Colonic mucosa (tissue), 4 donors: Measurements from ENCODE around the gene RAD51B. TPM values are rescaled to one million over a fixed set of nuclear protein-coding genes. Genes with fewer than 3 reads are reported as not detected.

ENCODE experiments used
- DNase-seq: peaks from one replicate; pipeline ENCODE4 v3.0.0-alpha.2; 2020
- H3K27ac ChIP-seq: fragments of 200-600 bp; one replicate; pipeline ENCODE4 v1.8.0; 2021
- H3K27me3 ChIP-seq: fragments of 200-600 bp; one replicate; pipeline ENCODE4 v1.8.0; 2021
- H3K36me3 ChIP-seq: fragments of 200-600 bp; one replicate; pipeline ENCODE4 v1.8.0; 2021
- H3K4me1 ChIP-seq: fragments of 200-600 bp; one replicate; pipeline ENCODE4 v1.8.0; 2021; ENCODE audit warnings: mild to moderate bottlenecking
- H3K4me3 ChIP-seq: fragments of 200-600 bp; one replicate; pipeline ENCODE4 v1.8.0; 2021
- H3K9ac ChIP-seq, 2 donors: one replicate each; pipeline ENCODE4 v1.7.0; 2013; ENCODE audit warnings: control low read depth in 2 of 2, low read depth in 2 of 2, low read length in 2 of 2
- H3K9me3 ChIP-seq: fragments of 200-600 bp; one replicate; pipeline ENCODE4 v1.8.0; 2021
- intact Hi-C: fragments of 100-400 bp; cut with DNase I; formaldehyde crosslinking; loops from one replicate; pipeline ENCODE4 v1.14.1; 2022
- total RNA-seq, 2 donors: library from RNA; stranded (reverse); fragmentation: NEBNext Ultra II Directional in 1 of 2; extraction: Animal tissue kit (Norgen Biotek cat#: 25700) in 1 of 2; gene quantifications; one replicate each; pipeline ENCODE4 v1.2.1, GENCODE V29; 2021
- TF ChIP-seq, protein P1 (sequence below): fragments of 200-600 bp; IDR thresholded peaks from one replicate; pipeline ENCODE4 v1.8.0; 2022; ENCODE audit warnings: antibody characterized with exemption, mild to moderate bottlenecking
- donor health status: healthy.
- donor health status: DM: no; HTN: no; CAD: no.
- donor health status: DM: no; HTN: no; CAD: no.

The RAD51B gene
- total RNA-seq, 2 donors from 2014 or later: 12.7 to 22.0 TPM

DNA sequence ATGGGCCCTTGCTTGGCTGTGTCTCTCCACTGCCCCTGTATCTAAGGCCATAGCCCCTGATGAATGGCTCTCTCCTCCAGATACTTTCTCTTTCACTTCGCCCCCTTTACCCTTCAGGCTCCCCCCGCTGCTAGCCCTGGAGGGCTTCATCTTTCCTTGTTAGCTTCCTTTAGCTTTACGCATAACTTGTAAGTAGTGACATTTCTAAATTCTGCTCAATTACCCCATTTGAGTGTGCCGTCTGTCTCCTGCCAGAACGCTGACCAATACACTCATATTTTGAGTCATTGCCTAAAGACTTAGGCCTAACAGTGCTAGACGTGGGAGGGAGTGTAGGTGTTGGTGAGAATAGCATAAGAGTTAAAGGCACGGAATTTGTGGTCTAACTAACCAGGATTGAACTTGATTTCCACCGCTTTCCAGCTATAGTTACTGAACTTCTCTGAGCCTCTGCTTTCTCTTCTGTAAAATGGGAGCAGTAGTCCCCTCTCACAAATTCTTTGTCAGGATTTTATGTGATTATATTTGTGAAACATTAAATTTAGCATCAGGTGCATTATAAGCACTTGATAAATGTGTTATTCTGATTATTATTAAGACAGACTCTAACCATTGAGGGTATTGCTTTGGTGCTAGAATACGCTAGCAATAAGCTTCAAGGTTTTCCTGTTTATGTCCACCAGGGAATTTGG lies 844.0 kb downstream of the RAD51B start:
- Histone ChIP-seq H3K27me3 (no peaks in the 10 kb centered on the region), H3K36me3 (no peaks in the 10 kb centered on the region), H3K27ac (peak overlapping the region; percentile 33), H3K9ac (peak overlapping the region in 1 of 2 donors; percentile 48), H3K9me3 (no peaks in the 10 kb centered on the region), H3K4me3 (no peak overlapping the region), H3K4me1 (no peaks in the 10 kb centered on the region)
- TF ChIP-seq, protein P1, sequence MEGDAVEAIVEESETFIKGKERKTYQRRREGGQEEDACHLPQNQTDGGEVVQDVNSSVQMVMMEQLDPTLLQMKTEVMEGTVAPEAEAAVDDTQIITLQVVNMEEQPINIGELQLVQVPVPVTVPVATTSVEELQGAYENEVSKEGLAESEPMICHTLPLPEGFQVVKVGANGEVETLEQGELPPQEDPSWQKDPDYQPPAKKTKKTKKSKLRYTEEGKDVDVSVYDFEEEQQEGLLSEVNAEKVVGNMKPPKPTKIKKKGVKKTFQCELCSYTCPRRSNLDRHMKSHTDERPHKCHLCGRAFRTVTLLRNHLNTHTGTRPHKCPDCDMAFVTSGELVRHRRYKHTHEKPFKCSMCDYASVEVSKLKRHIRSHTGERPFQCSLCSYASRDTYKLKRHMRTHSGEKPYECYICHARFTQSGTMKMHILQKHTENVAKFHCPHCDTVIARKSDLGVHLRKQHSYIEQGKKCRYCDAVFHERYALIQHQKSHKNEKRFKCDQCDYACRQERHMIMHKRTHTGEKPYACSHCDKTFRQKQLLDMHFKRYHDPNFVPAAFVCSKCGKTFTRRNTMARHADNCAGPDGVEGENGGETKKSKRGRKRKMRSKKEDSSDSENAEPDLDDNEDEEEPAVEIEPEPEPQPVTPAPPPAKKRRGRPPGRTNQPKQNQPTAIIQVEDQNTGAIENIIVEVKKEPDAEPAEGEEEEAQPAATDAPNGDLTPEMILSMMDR: no peak
- no peak for DNase-seq
- intact Hi-C loops: no loop called here

DNA sequence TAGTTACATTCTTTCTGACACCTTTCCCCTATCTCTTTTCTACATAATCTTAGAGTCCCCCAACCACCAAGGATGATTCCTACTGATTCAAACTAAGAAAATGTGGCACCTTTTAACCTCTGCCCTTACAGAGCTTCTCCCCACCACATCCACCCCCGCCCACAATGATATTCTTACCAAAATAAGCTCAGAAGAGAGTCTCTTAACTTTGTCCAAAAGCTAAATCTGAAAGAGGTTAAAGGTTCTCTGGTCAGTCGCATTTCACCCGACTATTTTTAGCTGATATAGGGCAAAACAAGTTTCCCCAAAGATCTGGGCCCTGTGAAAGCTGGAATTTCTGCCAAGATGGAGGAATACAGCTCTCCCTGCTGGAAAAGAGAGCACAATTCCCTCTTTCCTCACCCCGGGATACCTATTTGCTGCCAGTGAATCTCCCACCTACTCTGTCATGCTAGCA lies 844.7 kb downstream of the RAD51B start:
- Histone ChIP-seq H3K9me3 (no peaks in the 10 kb centered on the region), H3K36me3 (no peaks in the 10 kb centered on the region), H3K27me3 (no peaks in the 10 kb centered on the region), H3K9ac (no peak overlapping the region), H3K4me1 (no peaks in the 10 kb centered on the region), H3K27ac (peak overlapping the region; percentile 15), H3K4me3 (no peak overlapping the region)
- DNase-seq: no peak
- intact Hi-C loops: no loop called here
- TF ChIP-seq, protein P1: no peak

DNA sequence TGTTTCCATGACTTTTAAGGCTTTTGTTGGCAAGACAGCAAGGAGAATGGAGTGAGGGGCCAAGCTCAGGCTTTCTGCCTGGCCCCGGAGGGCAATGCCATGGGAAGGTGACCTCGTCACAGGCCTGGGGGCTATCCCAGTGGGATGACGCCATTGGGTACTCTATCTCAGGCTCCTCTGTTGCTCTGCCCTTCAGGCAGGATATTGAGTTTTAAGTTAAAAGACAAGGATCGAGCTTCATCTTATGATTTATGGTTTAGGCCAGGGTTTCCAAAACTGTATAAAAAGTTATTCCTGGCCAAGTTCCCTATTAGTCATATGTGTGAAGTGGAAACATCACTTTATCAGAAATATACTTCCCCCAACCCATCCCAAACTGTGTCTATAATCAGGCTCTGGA lies 845.6 kb downstream of the RAD51B start:
- Histone ChIP-seq H3K9ac (no peak overlapping the region), H3K27ac (peak overlapping the region; percentile 45), H3K36me3 (no peaks in the 10 kb centered on the region), H3K4me3 (no peak overlapping the region), H3K27me3 (no peaks in the 10 kb centered on the region), H3K9me3 (no peaks in the 10 kb centered on the region), H3K4me1 (no peaks in the 10 kb centered on the region)
- no peak for DNase-seq
- TF ChIP-seq, protein P1: no peak
- intact Hi-C loops: no loop called here

DNA sequence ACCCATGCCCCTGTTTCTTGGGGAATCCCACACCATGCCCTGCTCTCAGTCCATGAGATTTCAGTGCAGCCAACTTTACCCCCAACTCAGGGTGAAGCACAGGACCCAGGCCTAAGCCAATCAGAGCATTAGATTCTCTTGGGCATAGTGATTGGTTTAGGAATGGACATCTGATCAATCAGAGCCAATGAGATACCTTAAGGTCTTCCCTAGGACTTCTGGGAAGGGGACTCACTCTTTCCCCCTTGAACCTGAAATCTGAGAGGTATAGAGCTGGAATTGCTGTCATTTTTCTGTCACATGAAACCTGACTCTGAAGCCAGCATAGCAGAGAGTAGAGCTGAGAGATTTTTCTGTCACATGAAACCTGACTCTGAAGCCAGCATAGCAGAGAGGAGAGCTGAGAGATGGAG lies 846.2 kb downstream of the RAD51B start:
- H3K4me1 ChIP-seq: no peaks in the 10 kb centered on the region
- no peak overlapping the region for H3K4me3 ChIP-seq
- intact Hi-C loops: no loop called here
- H3K9me3 ChIP-seq: no peaks in the 10 kb centered on the region
- TF ChIP-seq, protein P1: no peak
- no peak overlapping the region for H3K9ac ChIP-seq
- H3K27me3 ChIP-seq: no peaks in the 10 kb centered on the region
- H3K27ac ChIP-seq: peak overlapping the region; percentile 45
- DNase-seq: no peak
- H3K36me3 ChIP-seq: no peaks in the 10 kb centered on the region

DNA sequence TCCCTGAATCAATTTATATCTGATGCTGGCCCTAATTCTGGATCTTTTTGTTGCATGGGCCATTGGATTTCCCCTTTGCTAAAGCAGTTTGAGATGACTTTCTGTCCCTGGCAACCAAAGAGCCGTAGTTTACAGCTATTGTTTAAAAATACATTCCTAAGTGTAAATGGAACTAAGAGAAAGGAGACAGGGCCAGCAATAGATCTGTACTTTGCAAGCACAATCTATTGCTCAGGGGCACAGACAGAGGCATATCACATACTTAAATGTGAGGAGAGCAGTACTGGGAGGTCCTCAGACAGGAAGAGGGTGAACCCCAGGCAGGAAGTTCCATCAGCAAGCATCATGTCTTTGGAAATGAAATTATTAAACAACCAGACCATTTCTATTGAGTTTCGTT lies 846.7 kb downstream of the RAD51B start:
- Histone ChIP-seq H3K9me3 (no peaks in the 10 kb centered on the region), H3K36me3 (no peaks in the 10 kb centered on the region), H3K9ac (no peak overlapping the region), H3K27ac (peak overlapping the region; percentile 45), H3K27me3 (no peaks in the 10 kb centered on the region), H3K4me3 (no peak overlapping the region), H3K4me1 (no peaks in the 10 kb centered on the region)
- TF ChIP-seq, protein P1: no peak
- DNase-seq: no peak
- intact Hi-C loops: no loop called here
